K562 (cell line): ENCODE measurements around the gene ZBTB20. TPM values are rescaled to one million over a fixed set of nuclear protein-coding genes. Genes with fewer than 3 reads are reported as not detected.
A peak's percentile ranks its signal among the peaks of the same experiment; 100 is the strongest.
"Not testable (repeated sequence)": the region's sequence is repeated elsewhere in the genome, so short reads cannot be mapped to it uniquely, and the experiment has no call there.

Source experiments
- ATAC-seq: fragments of 200-7000 bp; cut with Tn5 transposase; 3 replicates; pipeline ENCODE4 v1.9.1; 2020; ENCODE audit warnings: moderate library complexity
- BruUV-seq: library from RNA; stranded (reverse); fragments of 400-500 nt; replicated peaks from 2 replicates; lab custom pipeline; 2021; lab: Mats Ljungman, UMichigan
- CTCF ChIA-PET: fragments of 300-600 bp; formaldehyde crosslinking; extraction: SDS; loops from one replicate; lab custom pipeline; 2021; ENCODE audit warnings: low intra/inter-chr PET ratio; lab: Yijun Ruan, JAX
- POLR2A ChIA-PET: fragments of 300-600, 350-650 bp; sonication (Branson Sonifier 250); formaldehyde crosslinking; extraction: SDS; loops from one replicate; lab custom pipeline; 2021; ENCODE audit warnings: antibody characterized with exemption, inconsistent platforms; lab: Yijun Ruan, JAX
- DNase-seq, 4 experiments: peaks; one replicate each; pipeline versions ENCODE4 v3.0.0 to v3.0.0-alpha.2; 2011 to 2018; ENCODE audit warnings: low spot score in 3 of 4, mixed read lengths in 3 of 4; ENCODE audit errors: extremely low read depth in 1 of 4
- FAIRE-seq: peaks from 2 replicates; lab custom pipeline; 2011; peaks lifted over from hg19 to GRCh38; lab: Jason Lieb, UNC
- H2AFZ ChIP-seq: 2 replicates; pipeline ENCODE4 v1.6.0; 2011; ENCODE audit warnings: low read depth, low read length, control low read depth, inconsistent platforms
- H3K27ac ChIP-seq: fragments of 200-600 bp; 3 replicates; pipeline ENCODE4 v1.8.0; 2011; ENCODE audit warnings: low read depth, mild to moderate bottlenecking, control low read depth, inconsistent platforms, low read length, moderate library complexity, mixed read lengths; ENCODE audit errors: extremely low read depth
- H3K27me3 ChIP-seq, 2 experiments: fragments of 300-600 bp in 1 of 2; 2 replicates in 1 of 2; 3 replicates in 1 of 2; pipeline versions ENCODE4 v1.6.0 to v1.8.0; 2011; ENCODE audit warnings: inconsistent platforms in 2 of 2, low read length in 2 of 2, mild to moderate bottlenecking in 1 of 2, mixed read lengths in 1 of 2, moderate library complexity in 1 of 2; ENCODE audit not compliant: control insufficient read depth in 2 of 2, insufficient read depth in 2 of 2
- H3K36me3 ChIP-seq: fragments of 300-600 bp; 3 replicates; pipeline ENCODE4 v1.8.0; 2011; ENCODE audit warnings: mild to moderate bottlenecking, low read length, inconsistent platforms; ENCODE audit not compliant: control insufficient read depth, insufficient read depth
- H3K4me1 ChIP-seq, 2 experiments: fragments of 200-600 bp in 1 of 2; replicated peaks in 1 of 2; 2 replicates in 1 of 2; 3 replicates in 1 of 2; pipeline versions ENCODE4 v1.5.1 to v1.8.0; 2011; ENCODE audit warnings: inconsistent platforms in 2 of 2, low read length in 2 of 2, mild to moderate bottlenecking in 1 of 2, mixed read lengths in 1 of 2, moderate library complexity in 1 of 2; ENCODE audit not compliant: control insufficient read depth in 2 of 2, insufficient read depth in 2 of 2
- H3K4me2 ChIP-seq: 2 replicates; pipeline ENCODE4 v1.6.1; 2011; ENCODE audit warnings: low read length, control low read depth, inconsistent platforms, mixed read lengths; ENCODE audit not compliant: insufficient read depth
- H3K4me3 ChIP-seq: fragments of 200-600 bp; sonication (generic), shearing (Covaris generic); 2 replicates; pipeline ENCODE4 v1.5.1; 2016; ENCODE audit warnings: control low read depth, inconsistent platforms
- H3K79me2 ChIP-seq: fragments of 200-600 bp; 3 replicates; pipeline ENCODE4 v1.8.0; 2011; ENCODE audit warnings: low read length, inconsistent platforms; ENCODE audit not compliant: control insufficient read depth, insufficient read depth
- H3K9ac ChIP-seq, 2 experiments: 2 replicates each; pipeline versions ENCODE4 v1.6.0 to v1.6.1; 2011; ENCODE audit warnings: low read depth in 2 of 2, low read length in 2 of 2, control low read depth in 1 of 2, inconsistent platforms in 1 of 2, mild to moderate bottlenecking in 1 of 2, mixed read lengths in 1 of 2; ENCODE audit not compliant: insufficient read depth in 1 of 2
- H3K9me1 ChIP-seq: one replicate; pipeline ENCODE4 v1.6.0; 2011; ENCODE audit warnings: inconsistent platforms, mild to moderate bottlenecking, low read length, moderate library complexity; ENCODE audit not compliant: control insufficient read depth, insufficient read depth
- H3K9me3 ChIP-seq: replicated peaks from 2 replicates; pipeline ENCODE4 v1.5.1; 2011; ENCODE audit warnings: low read depth, low read length, inconsistent platforms; ENCODE audit not compliant: control insufficient read depth, insufficient read depth
- H4K20me1 ChIP-seq: replicated peaks from 2 replicates; pipeline ENCODE4 v1.6.1; 2011; ENCODE audit warnings: low read length, inconsistent platforms, mixed read lengths; ENCODE audit not compliant: control insufficient read depth, insufficient read depth
- CTCF ChIP-seq, 3 experiments: IDR thresholded peaks in 2 of 3; conservative IDR thresholded peaks in 1 of 3; 2 replicates each; pipeline ENCODE4 v1.5.1; 2011 to 2012; ENCODE audit warnings: low read length in 3 of 3, mild to moderate bottlenecking in 3 of 3, control low read depth in 2 of 3, improper control_type of control experiment in 1 of 3, inconsistent platforms in 1 of 3, low read depth in 1 of 3, mixed read lengths in 1 of 3, moderate library complexity in 1 of 3; ENCODE audit not compliant: insufficient read depth in 2 of 3
- RAD21 ChIP-seq, 2 experiments: fragments of 250-450 bp in 1 of 2; fragments of 450-650 bp in 1 of 2; sonication (Bioruptor Pico) in 1 of 2; formaldehyde crosslinking in 1 of 2; IDR thresholded peaks in 1 of 2; conservative IDR thresholded peaks in 1 of 2; 2 replicates each; pipeline versions ENCODE4 v1.4.0 to v1.8.0; 2020 to 2022; ENCODE audit warnings: mild to moderate bottlenecking in 2 of 2, moderate library complexity in 1 of 2
- ZNF445 ChIP-seq: fragments of 250-450 bp; sonication (Bioruptor Pico); IDR thresholded peaks from 2 replicates; pipeline ENCODE4 v1.4.0; 2020; ENCODE audit warnings: low read depth, mild to moderate bottlenecking, moderate library complexity
- WGBS: fragments of 100-300 bp; shearing (Covaris generic); methylation state at CpG from one replicate; pipeline ENCODE4 v1.1.6; 2016; ENCODE audit warnings: low coverage, mixed read lengths; ENCODE audit not compliant: insufficient coverage; ENCODE audit errors: missing lambda C conversion rate; 5-methylcytosine and 5-hydroxymethylcytosine counted together
- in situ Hi-C: fragments of 300-500 bp; cut with MboI; formaldehyde crosslinking; loops from 4 replicates; pipeline ENCODE4 v1.15.0; 2018; ENCODE audit warnings: inconsistent platforms, mixed read lengths
- intact Hi-C: fragments of 100-400 bp; cut with micrococcal nuclease; formaldehyde crosslinking; loops from 2 replicates; pipeline ENCODE4 v1.14.2; 2022
- polyA plus RNA-seq, 8 experiments: library from polyadenylated mRNA; depleted of rRNA in 4 of 8; stranded (reverse) in 5 of 8; unstranded in 3 of 8; fragments of >200 nt; fragmentation: Nextera tagmentation in 2 of 8; fragmentation: Illumina TruSeq in 1 of 8; extraction: Ambion mirVana in 2 of 8; extraction: Trizol in 1 of 8; gene quantifications; 2 replicates each; pipeline versions ENCODE4 v1.2.1 to v1.2.3, GENCODE V29; 2011 to 2014; ENCODE audit warnings: inconsistent platforms in 1 of 8, missing spikeins in 1 of 8
- total RNA-seq, 7 experiments: library from RNA; depleted of rRNA in 6 of 7; stranded (reverse); fragments of >200 nt in 6 of 7; fragmentation: Illumina TruSeq in 2 of 7; extraction: Trizol in 2 of 7; gene quantifications; 2 replicates each; pipeline versions ENCODE4 v1.2.1 to v1.2.3, GENCODE V29; 2011 to 2021; ENCODE audit warnings: low replicate concordance in 1 of 7

ZBTB20 gene
- total and polyA plus RNA-seq, 9 of the 15 experiments (the other 6 are each of a cell fraction or from before 2014, with no cell fraction given), result 0.17 to 1.7 (median 0.45) TPM

- H3K9me3 ChIP-seq, H3K4me2 ChIP-seq, H3K9me1 ChIP-seq, H3K27me3 ChIP-seq, ATAC-seq, H3K4me3 ChIP-seq, H3K36me3 ChIP-seq, H3K4me1 ChIP-seq, H3K27ac ChIP-seq, H3K79me2 ChIP-seq, FAIRE-seq, CTCF ChIA-PET, H2AFZ ChIP-seq, H4K20me1 ChIP-seq, POLR2A ChIA-PET, BruUV-seq, H3K9ac ChIP-seq, DNase-seq, in situ Hi-C loops: not testable (repeated sequence)
- WGBS, result 6% methylated on average over 6 of the region's 10 CpGs
- intact Hi-C loops, result loop anchor here (10.0 kb wide), 1 partner anchor 354 kb away; no protein-coding TSS in a partner anchor
These were observed 31.8 kb upstream of the ZBTB20 start for GRCh38 chr3:115178930-115179329.

- Histone ChIP-seq H3K4me1 (no peaks in the 10 kb centered on the region; a peak in 1 of 5 replicates), H3K79me2 (no peaks in the 10 kb centered on the region), H4K20me1 (no peaks in the 10 kb centered on the region), H3K9ac (no peak overlapping the region), H3K9me1 (no peaks in the 10 kb centered on the region), H3K4me3 (no peak overlapping the region), H3K9me3 (no peaks in the 10 kb centered on the region), H3K27me3 (no peaks in the 10 kb centered on the region), H3K27ac (no peak overlapping the region), H3K36me3 (no peaks in the 10 kb centered on the region), H2AFZ (no peak overlapping the region), H3K4me2 (no peak overlapping the region)
- CTCF ChIA-PET, result interaction anchor here (0.7 to 1.9 kb wide), 3 partner anchors 77 to 1046 kb away, joined by 4 to 8 read pairs (median 5); no protein-coding TSS in a partner anchor
- POLR2A ChIA-PET, result no interaction called here
- 38% methylated on average over 2 of the region's 2 CpGs for WGBS
- in situ Hi-C loops, result no loop called here
- ATAC-seq (no peak), FAIRE-seq (no peak), DNase-seq (no peak)
- no TSS peak for BruUV-seq
- intact Hi-C loops, result loop anchor here (2.0 to 10.0 kb wide), 2 partner anchors 77 to 345 kb away; no protein-coding TSS in a partner anchor
- TF ChIP-seq ZNF445 (no peak), CTCF (IDR thresholded peaks at IDR 0.05 in 2 of 3, conservative IDR thresholded peaks at IDR 0.05 in 1 of 3; ENCODE audit: insufficient read depth in 2 of 3, low read depth in 1 of 3, low read length in 3 of 3) (peak in 1 of 3 experiments; percentile 29; a peak in 1 of 6 replicates), RAD21 (CRISPR knock-in tag; conservative IDR thresholded peaks at IDR 0.05 in 1 of 2, IDR thresholded peaks at IDR 0.05 in 1 of 2) (peak; percentile 21 to 45; a peak in 3 of 4 replicates)
These were observed 22.7 kb upstream of the ZBTB20 start for GRCh38 chr3:115169808-115170207.
